ENCODE data around the gene ACOT9.

The ACOT9 gene

DNA sequence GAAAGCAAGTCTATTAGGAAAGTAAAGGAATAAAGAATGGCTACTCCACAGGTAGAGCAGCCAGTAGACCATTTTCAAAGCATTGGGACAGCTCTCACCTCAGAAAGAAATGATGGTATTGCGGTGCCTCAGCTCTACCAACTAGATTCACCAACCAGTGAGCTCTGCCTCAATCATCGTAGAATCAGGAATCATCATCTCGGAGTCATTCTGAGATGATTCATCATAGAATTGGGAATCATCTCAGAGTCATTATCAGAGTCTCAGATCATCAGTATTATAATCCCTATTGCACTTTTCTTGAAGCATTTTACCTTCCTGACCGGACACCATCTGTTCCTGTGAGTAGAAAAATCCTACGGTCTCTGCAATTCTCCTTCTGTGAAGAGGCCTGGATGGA, 22.4 kb upstream of the ACOT9 start:
- no peak overlapping the region for H3K4me3 ChIP-seq (ENCODE audit: low read depth, low read length)
- TF ChIP-seq CTCF (IDR thresholded peaks at IDR 0.05; ENCODE audit: borderline replicate concordance, insufficient read depth, low read depth, low read length), result no peak

- TF ChIP-seq CTCF (IDR thresholded peaks at IDR 0.05; ENCODE audit: borderline replicate concordance, insufficient read depth, low read depth, low read length), result no peak
- H3K4me3 ChIP-seq (ENCODE audit: low read depth, low read length), result no peak overlapping the region
Observed at GRCh38 chrX:23764188-23764984, 21.3 kb upstream of the ACOT9 start.

GRCh38 chrX:23759821-23760220, 16.7 kb upstream of the ACOT9 start:
- no peak overlapping the region for H3K4me3 ChIP-seq (ENCODE audit: low read depth, low read length)
- TF ChIP-seq CTCF (IDR thresholded peaks at IDR 0.05; ENCODE audit: borderline replicate concordance, insufficient read depth, low read depth, low read length), result no peak

DNA sequence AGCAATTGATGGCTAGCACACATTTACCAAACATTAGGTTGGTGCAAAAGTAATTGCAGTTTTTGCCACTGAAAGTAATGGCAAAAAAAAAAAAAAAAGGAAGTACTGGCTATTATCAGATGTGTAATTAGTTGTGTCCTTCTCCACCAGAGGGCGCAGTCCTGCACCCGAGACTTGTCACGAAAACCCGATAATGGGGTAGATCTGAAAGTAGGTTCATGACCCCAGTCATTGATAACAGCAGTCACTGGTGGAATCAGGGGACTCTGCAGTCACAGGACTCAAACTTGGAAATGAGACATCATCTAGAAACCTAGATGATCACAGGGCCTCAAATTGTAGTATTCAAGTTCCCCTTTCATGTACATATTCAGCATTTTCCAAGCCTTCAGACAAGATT, 13.1 kb upstream of the ACOT9 start:
- no peak overlapping the region for H3K4me3 ChIP-seq (ENCODE audit: low read depth, low read length)
- TF ChIP-seq CTCF (IDR thresholded peaks at IDR 0.05; ENCODE audit: borderline replicate concordance, insufficient read depth, low read depth, low read length), result peak; percentile 55; the same call in 1 of the 2 replicates

GRCh38 chrX:23754664-23755063, 11.6 kb upstream of the ACOT9 start:
- TF ChIP-seq CTCF (IDR thresholded peaks at IDR 0.05; ENCODE audit: borderline replicate concordance, insufficient read depth, low read depth, low read length), result no peak
- no peak overlapping the region for H3K4me3 ChIP-seq (ENCODE audit: low read depth, low read length)

DNA sequence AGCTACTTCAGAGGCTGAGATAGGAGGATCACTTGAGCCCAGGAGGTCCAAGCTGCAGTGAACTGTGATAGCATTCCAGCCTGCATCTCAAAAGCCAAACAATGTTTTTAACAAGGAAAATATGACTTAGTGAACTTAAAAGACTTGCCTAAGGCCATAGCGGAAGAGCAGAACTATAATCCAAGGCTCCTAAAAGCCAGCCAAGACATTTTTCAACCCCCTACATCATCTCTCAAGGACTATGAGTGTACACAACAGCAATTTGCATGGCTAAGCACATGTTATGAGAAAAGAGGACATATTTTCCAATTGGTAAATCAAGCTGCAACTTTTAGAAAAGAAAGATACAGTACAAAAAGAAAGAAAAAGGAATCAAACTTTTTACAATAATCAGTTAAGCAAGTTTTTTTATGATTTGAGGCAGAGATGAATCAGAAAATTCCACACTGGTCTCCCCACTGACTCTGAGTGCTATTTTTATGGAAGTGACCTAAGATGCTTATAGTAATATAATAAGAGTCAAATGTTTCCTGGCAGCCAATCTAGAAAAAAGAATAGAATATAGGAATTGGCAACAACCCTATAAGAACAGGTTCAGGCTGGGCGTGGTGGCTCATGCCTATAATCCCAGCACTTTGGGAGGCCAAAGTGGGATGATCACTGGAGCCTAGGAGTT, 9.8 kb upstream of the ACOT9 start:
- no peak for TF ChIP-seq CTCF (IDR thresholded peaks at IDR 0.05; ENCODE audit: borderline replicate concordance, insufficient read depth, low read depth, low read length)
- H3K4me3 ChIP-seq (ENCODE audit: low read depth, low read length), result no peak overlapping the region

GRCh38 chrX:23749576-23749975, 6.5 kb upstream of the ACOT9 start:
- no peak overlapping the region for H3K4me3 ChIP-seq (ENCODE audit: low read depth, low read length)
- no peak for TF ChIP-seq CTCF (IDR thresholded peaks at IDR 0.05; ENCODE audit: borderline replicate concordance, insufficient read depth, low read depth, low read length)
